PC-9 (cell line): ENCODE results near the gene TBC1D14. TPM values are rescaled to one million over a fixed set of nuclear protein-coding genes. Genes with fewer than 3 reads are reported as not detected.

Source experiments
- BruUV-seq: library from RNA; stranded (reverse); fragments of 400-500 nt; replicated peaks from 2 replicates; lab custom pipeline; 2021; lab: Mats Ljungman, UMichigan
- CTCF ChIA-PET: fragments of 300-600 bp; sonication (Branson Sonifier 250); formaldehyde crosslinking; loops from one replicate; lab custom pipeline; 2022; ENCODE audit warnings: antibody characterized with exemption; lab: Charles Lee
- POLR2A ChIA-PET: fragments of 300-600 bp; sonication (Branson Sonifier 250); formaldehyde crosslinking; loops from one replicate; lab custom pipeline; 2022; ENCODE audit warnings: antibody characterized with exemption; ENCODE audit not compliant: unreplicated experiment; lab: Charles Lee
- DNase-seq, 2 experiments: peaks; one replicate each; pipeline versions ENCODE4 v3.0.0 to v3.0.0-alpha.2; 2015 to 2022; ENCODE audit warnings: mixed read lengths in 1 of 2
- H2AFZ ChIP-seq: fragments of 200-600 bp; sonication (generic); 2 replicates; pipeline ENCODE4 v1.8.1; 2017; ENCODE audit warnings: antibody characterized with exemption
- H3F3A ChIP-seq: fragments of 200-600 bp; sonication (generic); 2 replicates; pipeline ENCODE4 v1.8.1; 2017; ENCODE audit warnings: antibody characterized with exemption, mild to moderate bottlenecking, low read depth; ENCODE audit not compliant: insufficient read depth
- H3K27ac ChIP-seq: fragments of 200-600 bp; sonication (generic); 2 replicates; pipeline ENCODE4 v1.6.1; 2016; ENCODE audit warnings: mixed run types
- H3K27me3 ChIP-seq: fragments of 200-600 bp; sonication (generic); 2 replicates; pipeline ENCODE4 v1.6.1; 2016; ENCODE audit warnings: low read depth, mixed run types; ENCODE audit not compliant: insufficient read depth
- H3K36me3 ChIP-seq: fragments of 200-600 bp; sonication (generic); 2 replicates; pipeline ENCODE4 v1.6.1; 2016; ENCODE audit warnings: low read depth, mixed run types
- H3K4me1 ChIP-seq: fragments of 200-600 bp; sonication (generic); replicated peaks from 2 replicates; pipeline ENCODE4 v1.6.1; 2016; ENCODE audit warnings: mixed run types; ENCODE audit not compliant: insufficient read depth
- H3K4me2 ChIP-seq: fragments of 200-600 bp; sonication (generic); 2 replicates; pipeline ENCODE4 v1.6.1; 2017; ENCODE audit warnings: mixed run types
- H3K4me3 ChIP-seq: fragments of 200-600 bp; sonication (generic); 2 replicates; pipeline ENCODE4 v1.6.1; 2016; ENCODE audit warnings: mixed run types
- H3K79me2 ChIP-seq: fragments of 200-600 bp; sonication (generic); 2 replicates; pipeline ENCODE4 v1.6.1; 2017; ENCODE audit warnings: low read depth, mixed run types
- H3K9me2 ChIP-seq: fragments of 200-600 bp; sonication (generic); 2 replicates; pipeline ENCODE4 v1.8.1; 2017; ENCODE audit warnings: mild to moderate bottlenecking; ENCODE audit not compliant: insufficient read depth
- H3K9me3 ChIP-seq: fragments of 200-600 bp; sonication (generic); 2 replicates; pipeline ENCODE4 v1.8.1; 2016; ENCODE audit warnings: low read depth; ENCODE audit not compliant: insufficient read depth
- H4K20me1 ChIP-seq: fragments of 200-600 bp; sonication (generic); 2 replicates; pipeline ENCODE4 v1.8.1; 2017; ENCODE audit not compliant: insufficient read depth
- CTCF ChIP-seq: fragments of 200-600 bp; sonication (generic); conservative IDR thresholded peaks from 2 replicates; pipeline ENCODE4 v1.6.1; 2017; ENCODE audit warnings: mixed run types, antibody characterized with exemption, mild to moderate bottlenecking, moderate library complexity
- EZH2 ChIP-seq: fragments of 200-600 bp; sonication (generic); IDR thresholded peaks from 2 replicates; pipeline ENCODE4 v1.8.0; 2017; ENCODE audit warnings: antibody characterized with exemption, low read depth
- intact Hi-C: fragments of 100-400 bp; cut with micrococcal nuclease; formaldehyde crosslinking; loops from one replicate; pipeline ENCODE4 v1.10.0; 2022; ENCODE audit not compliant: unreplicated experiment
- total RNA-seq: library from RNA; stranded (reverse); gene quantifications from 2 replicates; pipeline ENCODE4 v1.2.3, GENCODE V29; 2021

TBC1D14 gene
- total RNA-seq, 1 experiment from 2014 or later = 46.2 TPM

GRCh38 chr4:7034262-7035081, 124.8 kb downstream of the TBC1D14 start:
- DNase-seq = peak; percentile 73 to 82
- H3K79me2 ChIP-seq = no peaks in the 10 kb centered on the region
- no peaks in the 10 kb centered on the region for H3K27me3 ChIP-seq
- no TSS peak for BruUV-seq
- H4K20me1 ChIP-seq = no peaks in the 10 kb centered on the region
- no peak overlapping the region for H2AFZ ChIP-seq
- H3K36me3 ChIP-seq = no peaks in the 10 kb centered on the region; the same call in 1 of the 2 replicates
- ChIA-PET CTCF (interaction anchor here (0.6 to 1.0 kb wide), 2 partner anchors 9 to 383 kb away, joined by 3 to 4 read pairs; partner anchors contain the start of gene TADA2B), POLR2A (interaction anchor here (0.5 to 0.6 kb wide), 3 partner anchors 50 to 939 kb away, joined by 3 read pairs; no protein-coding TSS in a partner anchor)
- no peak for TF ChIP-seq EZH2
- TF ChIP-seq CTCF = no peak
- H3K9me3 ChIP-seq = no peaks in the 10 kb centered on the region
- no peak overlapping the region for H3K4me3 ChIP-seq
- H3K4me1 ChIP-seq = peaks cover 18% of the 10 kb centered on the region
- H3K27ac ChIP-seq = peak overlapping the region; percentile 43
- intact Hi-C loops = loop anchor here (1.0 kb wide), 1 partner anchor 12 kb away; no protein-coding TSS in a partner anchor
- H3F3A ChIP-seq = peaks cover 11% of the 10 kb centered on the region; the same call in 1 of the 2 replicates
- no peaks in the 10 kb centered on the region for H3K9me2 ChIP-seq
- 0 out of 2 replicates have a peak overlapping the region, but pooled peaks have one; percentile 19 for H3K4me2 ChIP-seq

- no TSS peak for BruUV-seq
- Histone ChIP-seq H4K20me1 (no peaks in the 10 kb centered on the region), H3K36me3 (no peaks in the 10 kb centered on the region), H3K27me3 (no peaks in the 10 kb centered on the region), H3K4me2 (no peak overlapping the region), H3K4me1 (peaks cover 25% of the 10 kb centered on the region), H3K79me2 (no peaks in the 10 kb centered on the region), H3F3A (peaks cover 11% of the 10 kb centered on the region; the same call in 1 of the 2 replicates), H2AFZ (no peak overlapping the region), H3K9me3 (no peaks in the 10 kb centered on the region), H3K4me3 (no peak overlapping the region), H3K9me2 (no peaks in the 10 kb centered on the region), H3K27ac (no peak overlapping the region)
- TF ChIP-seq EZH2 = no peak
- intact Hi-C loops = no loop called here
- ChIA-PET POLR2A (interaction anchor here (0.6 to 0.7 kb wide), 2 partner anchors 71 to 289 kb away, joined by 7 to 8 read pairs; no protein-coding TSS in a partner anchor), CTCF (interaction anchor here (0.7 kb wide), 1 partner anchor 21 kb away, joined by 4 read pairs; no protein-coding TSS in a partner anchor)
- DNase-seq = no peak
Measured at GRCh38 chr4:7037425-7037824, 127.8 kb downstream of the TBC1D14 start.

GRCh38 chr4:7040765-7041164, 131.1 kb downstream of the TBC1D14 start:
- Histone ChIP-seq H3K27ac (no peak overlapping the region), H4K20me1 (0 out of 2 replicates have a peak, but pooled peaks cover 4% of the 10 kb centered on the region), H3K9me2 (no peaks in the 10 kb centered on the region), H3K36me3 (no peaks in the 10 kb centered on the region), H3K9me3 (no peaks in the 10 kb centered on the region), H3F3A (no peaks in the 10 kb centered on the region), H3K4me2 (no peak overlapping the region), H3K79me2 (peaks cover 22% of the 10 kb centered on the region), H2AFZ (no peak overlapping the region), H3K27me3 (no peaks in the 10 kb centered on the region), H3K4me1 (0 out of 2 replicates have a peak, but pooled peaks cover 16% of the 10 kb centered on the region), H3K4me3 (no peak overlapping the region)
- intact Hi-C loops = no loop called here
- ChIA-PET CTCF (no interaction called here), POLR2A (no interaction called here)
- no peak for TF ChIP-seq CTCF
- no peak for TF ChIP-seq EZH2
- no TSS peak for BruUV-seq
- DNase-seq = no peak
